ENCODE data around the gene AFG1L. TPM values are rescaled to one million over a fixed set of nuclear protein-coding genes. Genes with fewer than 3 reads are reported as not detected.
"Not testable (repeated sequence)": the region's sequence is repeated elsewhere in the genome, so short reads cannot be mapped to it uniquely, and the experiment has no call there.

AFG1L gene
- total RNA-seq, 2 experiments from 2014 or later = 4.0 to 7.5 TPM

DNA sequence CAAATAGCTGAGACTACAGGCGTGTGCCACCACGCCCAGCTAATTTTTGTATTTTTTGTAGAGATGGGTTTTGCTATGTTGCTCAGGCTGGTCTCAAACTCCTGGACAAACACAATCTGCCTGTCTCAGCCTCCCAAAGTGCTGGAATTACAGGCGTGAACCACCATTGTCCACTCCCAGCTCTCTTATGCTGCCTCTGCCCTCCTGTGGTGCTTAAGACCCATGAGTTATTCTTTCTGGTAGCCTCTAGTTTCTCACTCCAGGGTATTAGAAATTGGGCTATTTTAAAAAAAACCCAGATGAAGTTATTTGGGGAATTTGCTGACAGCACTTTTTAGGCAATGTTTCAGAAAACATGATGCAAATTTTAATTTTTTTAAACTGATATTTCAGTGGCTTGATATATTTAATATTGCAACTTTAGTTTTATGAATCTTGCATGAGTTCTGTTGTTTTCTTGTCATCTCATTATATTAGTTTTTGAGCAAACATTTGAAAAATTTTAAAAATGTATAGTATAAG is 151.8 kb downstream of the AFG1L start:
- DNase-seq (no peak), ATAC-seq (no peak)
- POLR2A ChIA-PET = no interaction called here
- H3K4me1 Mint-ChIP-seq (ENCODE audit: low read depth) = peaks cover 15% of the 10 kb centered on the region
- H3K4me3 Mint-ChIP-seq = no peak overlapping the region
- CTCF ChIA-PET = no interaction called here
- H3K9me3 Mint-ChIP-seq (ENCODE audit: insufficient read depth) = no peaks in the 10 kb centered on the region
- no peak overlapping the region for H3K27ac Mint-ChIP-seq
- peaks cover 2% of the 10 kb centered on the region for H3K27me3 Mint-ChIP-seq (ENCODE audit: low read depth)
- H3K36me3 Mint-ChIP-seq (ENCODE audit: low read depth) = no peaks in the 10 kb centered on the region

DNA sequence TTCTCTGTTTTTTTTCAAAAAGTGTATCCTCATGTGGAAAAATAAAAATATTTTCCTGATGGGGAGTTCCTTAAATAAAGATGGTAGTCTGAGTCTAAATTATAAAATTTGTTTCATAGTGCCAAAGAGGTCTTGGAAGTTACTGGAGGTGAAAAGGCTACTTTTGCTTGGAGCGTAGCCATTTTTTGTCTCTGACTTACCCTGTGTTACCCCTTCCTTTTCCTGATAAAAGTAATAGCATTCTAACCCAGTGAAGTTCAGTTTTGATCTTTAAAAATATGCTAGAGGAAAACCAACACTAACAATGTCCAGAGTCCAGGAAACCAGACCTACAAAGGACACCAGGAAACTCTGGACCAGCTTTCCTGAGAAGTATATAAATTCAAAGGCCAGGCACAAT is 153.6 kb downstream of the AFG1L start:
- H3K27me3 Mint-ChIP-seq (ENCODE audit: low read depth) = peaks cover 2% of the 10 kb centered on the region
- ChIA-PET POLR2A (no interaction called here), CTCF (no interaction called here)
- H3K9me3 Mint-ChIP-seq (ENCODE audit: insufficient read depth) = no peaks in the 10 kb centered on the region
- H3K4me3 Mint-ChIP-seq = no peak overlapping the region
- ATAC-seq (no peak), DNase-seq (no peak)
- H3K4me1 Mint-ChIP-seq (ENCODE audit: low read depth) = peaks cover 16% of the 10 kb centered on the region
- H3K27ac Mint-ChIP-seq = no peak overlapping the region
- no peaks in the 10 kb centered on the region for H3K36me3 Mint-ChIP-seq (ENCODE audit: low read depth)

DNA sequence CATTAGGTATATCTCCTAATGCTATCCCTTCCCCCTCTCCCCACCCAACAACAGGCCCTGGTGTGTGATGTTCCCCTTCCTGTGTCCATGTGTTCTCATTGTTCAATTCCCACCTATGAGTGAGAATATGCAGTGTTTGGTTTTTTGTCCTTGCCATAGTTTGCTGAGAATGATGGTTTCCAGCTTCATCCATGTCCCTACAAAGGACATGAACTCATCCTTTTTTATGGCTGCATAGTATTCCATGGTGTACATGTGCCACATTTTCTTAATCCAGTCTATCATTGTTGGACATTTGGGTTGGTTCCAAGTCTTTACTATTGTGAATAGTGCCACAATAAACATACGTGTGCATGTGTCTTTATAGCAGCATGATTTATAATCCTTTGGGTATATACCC is 154.9 kb downstream of the AFG1L start:
- H3K9me3 Mint-ChIP-seq (ENCODE audit: insufficient read depth); H3K27ac Mint-ChIP-seq; H3K27me3 Mint-ChIP-seq (ENCODE audit: low read depth); ATAC-seq; DNase-seq; H3K36me3 Mint-ChIP-seq (ENCODE audit: low read depth); POLR2A ChIA-PET; H3K4me3 Mint-ChIP-seq; CTCF ChIA-PET: not testable (repeated sequence)
- peaks cover 22% of the 10 kb centered on the region for H3K4me1 Mint-ChIP-seq (ENCODE audit: low read depth)

DNA sequence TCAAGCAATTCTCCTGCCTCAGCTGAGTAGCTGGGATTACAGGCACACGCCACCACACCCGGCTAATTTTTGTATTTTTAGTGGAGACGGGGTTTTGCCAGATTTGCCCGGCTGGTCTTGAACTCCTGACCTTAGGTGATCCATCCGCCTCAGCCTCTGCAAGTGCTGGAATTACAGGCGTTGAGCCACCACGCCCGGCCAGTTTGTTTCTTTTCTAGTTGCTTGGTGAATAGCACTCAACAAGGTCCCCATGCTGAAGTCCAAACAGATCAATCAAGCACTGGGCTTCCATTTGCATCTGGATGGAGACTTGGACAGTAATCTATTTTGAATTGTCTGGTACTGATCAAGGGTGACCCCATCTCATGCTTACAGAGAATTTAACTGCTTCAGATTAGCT is 157.0 kb downstream of the AFG1L start:
- DNase-seq = no peak
- Mint-ChIP-seq H3K36me3 (ENCODE audit: low read depth) (no peaks in the 10 kb centered on the region), H3K27ac (no peak overlapping the region), H3K4me3 (no peak overlapping the region), H3K4me1 (ENCODE audit: low read depth) (peaks cover 7% of the 10 kb centered on the region), H3K27me3 (ENCODE audit: low read depth) (no peaks in the 10 kb centered on the region), H3K9me3 (ENCODE audit: insufficient read depth) (no peaks in the 10 kb centered on the region)
- POLR2A ChIA-PET = no interaction called here
- CTCF ChIA-PET = interaction anchor here (1.2 kb wide), 1 partner anchor 40 kb away, joined by 3 read pairs; no protein-coding TSS in a partner anchor
- no peak for ATAC-seq

DNA sequence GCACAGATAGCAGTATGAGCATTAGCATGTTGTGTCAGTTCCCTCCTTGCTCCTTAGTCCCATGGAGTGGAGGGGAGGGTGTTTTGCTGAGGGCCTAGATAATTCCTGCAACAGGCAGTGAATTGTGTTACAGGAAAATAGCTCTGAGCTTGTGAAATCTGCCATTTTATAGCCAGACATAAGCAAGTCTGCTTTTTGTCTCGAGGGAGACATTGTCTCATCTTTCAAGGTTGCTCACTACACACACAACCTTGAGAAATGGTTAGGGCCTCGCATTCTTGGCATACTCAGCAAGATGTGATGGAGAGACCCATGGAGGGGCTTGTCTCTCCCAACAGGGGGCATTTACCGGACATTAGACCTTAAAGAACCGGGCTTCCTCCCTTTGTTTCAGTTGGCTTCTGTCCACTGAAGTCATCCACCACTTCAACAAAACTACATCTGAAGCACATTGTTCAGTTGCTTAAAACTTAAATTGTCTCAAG is 157.9 kb downstream of the AFG1L start:
- Mint-ChIP-seq H3K4me1 (ENCODE audit: low read depth) (peaks cover 7% of the 10 kb centered on the region), H3K36me3 (ENCODE audit: low read depth) (no peaks in the 10 kb centered on the region), H3K27me3 (ENCODE audit: low read depth) (no peaks in the 10 kb centered on the region), H3K4me3 (no peak overlapping the region), H3K9me3 (ENCODE audit: insufficient read depth) (no peaks in the 10 kb centered on the region), H3K27ac (no peak overlapping the region)
- ChIA-PET POLR2A (no interaction called here), CTCF (interaction anchor here (1.0 to 1.3 kb wide), 4 partner anchors 10 to 202 kb away, joined by 3 to 7 read pairs (median 3); no protein-coding TSS in a partner anchor)
- DNase-seq (no peak), ATAC-seq (no peak)

DNA sequence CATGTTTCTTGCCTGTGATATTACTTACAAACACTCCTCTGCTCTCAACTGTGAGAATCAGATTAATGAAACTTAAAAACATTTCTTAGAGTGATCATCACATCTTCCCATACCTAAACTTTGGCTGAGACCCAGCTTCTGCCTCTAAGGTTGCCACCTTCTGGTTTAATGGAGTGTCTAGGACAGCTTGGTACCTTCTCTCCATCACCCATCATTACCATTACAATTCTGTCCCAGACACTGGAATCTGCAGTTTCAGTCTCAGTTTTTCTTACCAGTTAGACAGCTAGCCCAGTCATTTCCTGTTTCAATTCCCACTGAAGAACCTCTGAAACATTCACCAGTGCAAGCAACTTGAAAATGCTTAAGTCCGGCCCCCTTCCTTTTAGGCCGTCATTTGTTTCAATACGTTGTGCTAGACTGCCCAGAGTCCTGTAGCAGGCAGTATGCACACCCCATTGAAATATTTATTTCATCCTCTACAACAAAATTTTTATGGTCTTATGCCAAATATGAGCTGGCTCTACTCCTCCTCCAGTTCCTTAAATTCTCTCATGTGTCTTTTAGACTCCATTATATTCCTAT is 158.8 kb downstream of the AFG1L start:
- Mint-ChIP-seq H3K27ac (no peak overlapping the region), H3K9me3 (ENCODE audit: insufficient read depth) (no peaks in the 10 kb centered on the region), H3K4me1 (ENCODE audit: low read depth) (peaks cover 7% of the 10 kb centered on the region), H3K36me3 (ENCODE audit: low read depth) (no peaks in the 10 kb centered on the region), H3K4me3 (no peak overlapping the region), H3K27me3 (ENCODE audit: low read depth) (no peaks in the 10 kb centered on the region)
- DNase-seq (no peak), ATAC-seq (no peak)
- ChIA-PET CTCF (interaction anchor here (1.0 to 1.3 kb wide), 3 partner anchors 9 to 203 kb away, joined by 3 to 7 read pairs (median 3); no protein-coding TSS in a partner anchor), POLR2A (no interaction called here)

DNA sequence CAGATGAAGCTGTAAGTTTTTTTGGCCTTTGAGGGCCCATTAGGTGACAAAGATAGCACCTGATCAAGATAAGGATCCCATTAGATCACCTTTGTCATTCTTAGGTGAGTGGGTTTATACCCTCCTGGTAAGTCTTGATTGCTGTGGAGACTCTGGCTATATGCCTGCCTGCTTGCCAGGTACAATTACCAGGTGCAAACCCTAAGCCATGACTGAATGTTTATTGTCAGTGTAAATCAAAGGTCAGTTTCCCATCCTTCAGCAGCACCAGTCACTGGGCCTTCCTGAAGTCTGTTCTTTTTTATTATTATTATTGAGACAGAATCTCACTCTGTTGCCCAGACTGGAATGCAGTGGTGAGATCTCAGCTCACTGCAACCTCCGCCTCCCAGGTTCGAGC is 159.5 kb downstream of the AFG1L start:
- ChIA-PET POLR2A (no interaction called here), CTCF (interaction anchor here (0.6 to 1.3 kb wide), 2 partner anchors 203 to 339 kb away, joined by 3 read pairs; no protein-coding TSS in a partner anchor)
- Mint-ChIP-seq H3K36me3 (ENCODE audit: low read depth) (no peaks in the 10 kb centered on the region), H3K9me3 (ENCODE audit: insufficient read depth) (no peaks in the 10 kb centered on the region), H3K27me3 (ENCODE audit: low read depth) (peaks cover 5% of the 10 kb centered on the region), H3K4me3 (no peak overlapping the region), H3K27ac (no peak overlapping the region), H3K4me1 (ENCODE audit: low read depth) (peaks cover 7% of the 10 kb centered on the region)
- DNase-seq = no peak
- ATAC-seq = no peak

DNA sequence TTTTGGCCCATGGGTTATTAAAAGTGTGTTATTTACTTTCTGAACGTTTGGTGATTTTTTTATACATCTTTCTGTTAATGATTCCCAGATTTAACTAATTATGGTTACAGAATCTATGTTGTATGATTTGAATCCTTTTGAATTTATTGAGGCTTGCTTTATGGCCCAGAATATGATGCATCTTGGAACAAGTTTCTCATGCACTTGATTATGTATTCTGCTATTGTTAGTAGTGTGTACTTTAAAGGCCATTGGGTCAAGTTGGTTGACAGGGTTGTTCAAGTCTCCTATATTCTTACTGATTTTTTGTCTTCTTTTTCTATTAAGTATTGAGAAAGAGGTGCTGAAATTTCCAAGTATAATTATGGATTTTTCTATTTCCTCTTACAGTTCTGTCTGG is 160.8 kb downstream of the AFG1L start:
- ChIA-PET POLR2A (interaction anchor here (0.7 kb wide), 1 partner anchor 308 kb away, joined by 3 read pairs; no protein-coding TSS in a partner anchor), CTCF (no interaction called here)
- H3K27me3 Mint-ChIP-seq (ENCODE audit: low read depth) = peaks cover 5% of the 10 kb centered on the region
- no peak for ATAC-seq
- H3K9me3 Mint-ChIP-seq (ENCODE audit: insufficient read depth) = no peaks in the 10 kb centered on the region
- H3K27ac Mint-ChIP-seq = no peak overlapping the region
- no peak for DNase-seq
- H3K36me3 Mint-ChIP-seq (ENCODE audit: low read depth) = no peaks in the 10 kb centered on the region
- H3K4me1 Mint-ChIP-seq (ENCODE audit: low read depth) = peaks cover 7% of the 10 kb centered on the region
- H3K4me3 Mint-ChIP-seq = no peak overlapping the region

DNA sequence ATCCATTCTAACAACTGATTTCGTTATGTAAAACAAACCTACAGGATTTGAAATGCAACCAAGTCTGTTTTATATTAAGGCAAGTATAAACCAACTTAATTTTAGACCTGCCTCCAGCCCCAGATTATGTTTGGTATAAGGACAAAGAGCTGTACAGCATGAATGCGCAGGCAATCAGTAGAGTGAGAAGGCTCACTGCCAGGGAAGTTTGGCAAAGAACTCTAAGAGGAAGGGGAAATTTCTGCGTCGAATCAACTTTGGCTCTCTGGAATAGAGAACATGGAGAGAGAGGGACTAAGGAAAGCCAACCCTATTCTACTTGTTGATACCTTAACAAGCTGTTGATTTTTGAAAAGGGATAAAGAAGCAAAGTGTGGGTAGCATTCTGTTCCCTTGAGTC is 168.9 kb downstream of the AFG1L start:
- CTCF ChIA-PET = no interaction called here
- H3K4me3 Mint-ChIP-seq = no peak overlapping the region

DNA sequence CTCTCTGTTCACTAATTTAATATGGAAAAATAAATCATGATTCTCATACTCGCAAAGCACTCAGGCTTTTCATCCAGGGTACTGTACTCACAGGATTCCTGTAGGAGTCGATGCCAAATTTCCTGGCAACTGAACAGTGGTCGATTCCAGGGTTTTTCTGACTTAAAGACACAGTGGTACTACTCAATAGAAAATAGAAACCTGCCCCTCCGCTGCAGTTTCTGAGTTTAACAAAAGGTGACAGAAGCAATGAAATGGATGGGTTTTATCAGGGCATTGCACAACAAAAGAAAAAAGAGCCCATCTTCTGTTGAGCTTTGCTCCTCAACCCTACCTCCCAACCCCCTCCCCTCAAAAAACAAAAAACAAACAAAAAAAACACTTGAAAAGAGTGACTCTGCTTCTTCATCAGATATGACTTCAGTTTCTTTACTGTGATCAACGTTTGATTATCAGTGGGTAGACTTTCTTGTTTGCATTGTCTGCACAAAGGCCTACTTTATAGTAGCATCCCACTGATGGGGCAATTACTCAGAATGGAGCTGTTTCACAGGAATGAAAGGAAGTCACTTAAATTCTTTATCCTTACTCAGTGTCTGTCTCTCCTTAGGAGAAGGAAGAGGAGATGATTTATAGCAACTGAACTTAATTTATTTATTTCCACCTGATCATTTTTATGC is 169.7 kb downstream of the AFG1L start:
- CTCF ChIA-PET = no interaction called here

More for the DNA sequence above, 168.9 kb downstream of the AFG1L start:
- Mint-ChIP-seq H3K27me3 (ENCODE audit: low read depth) (peaks cover 11% of the 10 kb centered on the region), H3K4me1 (ENCODE audit: low read depth) (no peaks in the 10 kb centered on the region), H3K27ac (no peak overlapping the region), H3K9me3 (ENCODE audit: insufficient read depth) (no peaks in the 10 kb centered on the region), H3K36me3 (ENCODE audit: low read depth) (no peaks in the 10 kb centered on the region)
- ATAC-seq (no peak), DNase-seq (no peak)
- POLR2A ChIA-PET = no interaction called here

DNA sequence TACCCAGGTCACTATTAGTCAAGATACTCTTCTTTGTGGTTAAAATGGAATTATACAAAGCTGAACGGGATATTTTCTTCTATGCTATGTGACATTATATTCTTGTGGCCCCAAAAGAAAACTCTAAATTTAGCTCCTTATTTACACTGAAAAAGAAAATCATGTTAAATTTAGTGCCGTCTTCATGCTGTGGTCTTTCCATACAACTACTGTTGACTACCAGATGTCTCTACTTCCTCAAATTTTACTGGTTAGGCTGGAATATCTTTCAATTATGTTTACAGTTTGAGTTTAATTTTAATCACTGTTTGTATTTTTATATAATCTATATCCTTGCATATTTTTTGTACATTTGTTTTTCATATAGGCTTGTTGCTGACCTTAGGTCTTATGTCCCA is 170.2 kb downstream of the AFG1L start:
- ChIA-PET CTCF (no interaction called here), POLR2A (no interaction called here)
- Mint-ChIP-seq H3K4me3 (no peak overlapping the region), H3K9me3 (ENCODE audit: insufficient read depth) (no peaks in the 10 kb centered on the region), H3K27ac (no peak overlapping the region), H3K27me3 (ENCODE audit: low read depth) (peaks cover 9% of the 10 kb centered on the region), H3K4me1 (ENCODE audit: low read depth) (no peaks in the 10 kb centered on the region), H3K36me3 (ENCODE audit: low read depth) (no peaks in the 10 kb centered on the region)
- DNase-seq (no peak), ATAC-seq (no peak)

More for the DNA sequence above, 169.7 kb downstream of the AFG1L start:
- POLR2A ChIA-PET = no interaction called here
- ATAC-seq (no peak), DNase-seq (no peak)
- H3K4me3 Mint-ChIP-seq = no peak overlapping the region
- H3K36me3 Mint-ChIP-seq (ENCODE audit: low read depth) = no peaks in the 10 kb centered on the region
- H3K4me1 Mint-ChIP-seq (ENCODE audit: low read depth) = no peaks in the 10 kb centered on the region
- H3K27me3 Mint-ChIP-seq (ENCODE audit: low read depth) = peaks cover 9% of the 10 kb centered on the region
- H3K9me3 Mint-ChIP-seq (ENCODE audit: insufficient read depth) = no peaks in the 10 kb centered on the region
- no peak overlapping the region for H3K27ac Mint-ChIP-seq

DNA sequence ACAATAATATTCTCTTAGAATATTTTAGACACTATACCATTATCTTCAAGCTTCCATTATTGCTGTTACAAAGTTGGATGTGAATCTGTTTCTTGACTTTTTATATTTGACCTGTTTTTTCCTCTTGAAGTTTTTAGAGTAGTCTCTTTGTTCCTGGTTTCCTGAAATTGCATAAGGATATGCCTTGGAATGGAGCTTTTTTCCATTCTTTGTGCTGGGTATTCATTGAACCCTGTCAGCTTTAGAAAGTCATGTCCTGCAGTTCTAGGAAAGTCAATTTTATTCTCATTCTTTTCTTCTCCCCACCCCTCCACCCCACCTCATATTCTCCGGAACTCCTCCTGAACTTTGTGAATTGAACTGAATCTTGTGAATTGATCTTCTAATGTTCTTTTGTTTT is 173.5 kb downstream of the AFG1L start:
- POLR2A ChIA-PET = no interaction called here
- no peaks in the 10 kb centered on the region for H3K9me3 Mint-ChIP-seq (ENCODE audit: insufficient read depth)
- CTCF ChIA-PET = interaction anchor here (1.4 kb wide), 1 partner anchor 10 kb away, joined by 3 read pairs; no protein-coding TSS in a partner anchor
- no peak overlapping the region for H3K4me3 Mint-ChIP-seq
- H3K36me3 Mint-ChIP-seq (ENCODE audit: low read depth) = no peaks in the 10 kb centered on the region
- peaks cover 9% of the 10 kb centered on the region for H3K27me3 Mint-ChIP-seq (ENCODE audit: low read depth)
- ATAC-seq (no peak), DNase-seq (no peak)
- no peaks in the 10 kb centered on the region for H3K4me1 Mint-ChIP-seq (ENCODE audit: low read depth)
- no peak overlapping the region for H3K27ac Mint-ChIP-seq
